Fibroblast of skin of abdomen (primary cell): ENCODE results near the gene LZIC.

Source experiments
- DNase-seq: peaks from one replicate; pipeline ENCODE4 v3.0.0-alpha.2; 2013

The LZIC gene

DNA sequence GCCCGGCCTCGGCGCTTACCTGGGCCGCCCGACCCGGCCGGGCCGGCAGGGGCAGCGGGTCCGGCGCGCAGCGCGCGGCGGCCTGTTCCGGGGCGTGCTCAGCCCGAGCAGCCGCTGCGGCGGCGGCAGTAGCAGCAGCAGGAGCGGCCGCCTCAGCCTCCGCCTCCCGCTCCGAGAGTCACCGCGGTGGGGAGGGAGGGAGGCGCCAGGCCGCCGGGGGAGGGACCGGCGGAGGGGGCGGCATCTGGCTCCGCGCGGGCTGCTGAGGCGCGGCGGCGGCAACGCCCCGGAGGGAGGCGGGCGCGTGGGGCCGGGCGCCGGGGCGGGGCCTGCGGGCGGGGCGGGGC lies 33.1 kb downstream of the LZIC start, which contains the start of gene CTNNBIP1:
Gene CTNNBIP1 (minus strand): TSS at position 194 of the 347 bp plus-strand sequence. CDS start 38,205 bp downstream, outside the sequence.
- DNase-seq, result no peak

DNA sequence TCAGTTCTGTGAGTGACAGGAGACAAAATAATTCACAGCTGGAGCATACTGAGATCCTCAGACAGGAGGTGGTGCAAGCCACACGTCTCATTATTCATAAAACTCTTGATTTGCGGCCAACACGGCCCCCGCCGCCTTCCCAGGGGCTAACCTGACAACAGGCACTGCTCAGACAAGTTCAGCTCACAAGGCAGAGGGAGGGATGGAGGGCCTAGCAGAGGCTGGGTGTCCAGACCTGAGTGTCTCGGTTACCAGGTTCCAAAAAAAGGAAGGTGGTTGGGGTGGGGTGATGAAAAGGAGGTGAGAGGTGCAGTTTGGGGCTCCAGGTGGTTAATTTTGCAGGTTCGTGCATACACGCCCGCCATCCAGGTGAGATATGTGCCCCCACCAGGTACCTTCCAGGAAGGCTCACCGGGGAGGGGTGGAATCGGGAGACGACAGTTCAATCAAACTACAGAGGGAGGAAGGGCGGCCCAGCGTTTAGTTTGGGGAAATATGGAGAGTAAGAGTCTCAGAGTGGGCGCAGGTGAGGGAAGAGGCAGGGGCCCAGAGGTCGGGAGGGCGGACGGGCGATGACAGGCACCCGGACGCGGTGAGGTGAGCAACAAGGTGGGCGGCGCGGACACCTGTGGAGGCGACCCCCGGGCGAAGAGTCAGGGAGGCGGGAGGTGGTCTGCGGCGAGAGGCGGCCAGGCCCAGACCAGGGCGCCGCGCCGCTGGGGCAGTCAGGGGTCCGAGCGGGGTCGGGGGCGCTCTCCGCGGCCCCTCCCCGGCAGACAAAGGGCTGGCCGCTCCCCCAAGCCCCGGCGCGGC lies 33.8 kb downstream of the LZIC start:
- no peak for DNase-seq

DNA sequence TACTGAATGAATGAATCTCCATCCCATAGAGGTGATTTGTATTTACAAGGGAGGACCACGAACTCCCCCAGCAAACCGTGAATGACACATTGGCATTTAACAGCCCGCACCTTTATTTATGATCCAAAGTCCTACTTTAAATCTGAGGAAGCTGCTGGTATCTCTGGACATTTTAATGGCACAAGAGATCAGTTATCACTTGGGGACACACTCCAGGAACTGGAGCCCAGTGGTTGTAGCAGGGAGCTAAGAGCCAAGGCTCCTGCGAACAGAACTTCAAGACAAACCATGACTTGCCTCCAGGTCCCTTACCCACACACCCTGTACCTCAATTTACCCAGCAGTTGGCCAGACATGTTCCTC lies 34.3 kb downstream of the LZIC start:
- no peak for DNase-seq

DNA sequence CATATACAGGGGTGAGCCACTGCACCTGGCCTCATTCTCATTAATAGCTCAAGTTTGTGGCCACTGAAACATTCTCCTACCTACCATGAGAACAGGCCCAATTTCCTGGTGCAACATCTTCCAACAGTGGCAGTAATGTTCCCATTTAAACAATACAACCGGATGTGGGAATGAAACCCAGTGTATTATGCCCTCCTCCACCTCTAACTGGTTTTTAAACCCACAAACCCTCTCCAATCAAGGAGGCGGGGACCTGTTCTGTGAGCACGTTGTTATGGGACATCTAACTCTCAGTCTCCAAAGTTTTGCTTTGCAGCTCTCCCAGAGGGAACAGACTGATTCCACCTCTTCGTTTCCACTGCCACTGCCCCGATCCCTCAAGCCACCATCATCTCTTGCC lies 35.8 kb downstream of the LZIC start:
- no peak for DNase-seq

DNA sequence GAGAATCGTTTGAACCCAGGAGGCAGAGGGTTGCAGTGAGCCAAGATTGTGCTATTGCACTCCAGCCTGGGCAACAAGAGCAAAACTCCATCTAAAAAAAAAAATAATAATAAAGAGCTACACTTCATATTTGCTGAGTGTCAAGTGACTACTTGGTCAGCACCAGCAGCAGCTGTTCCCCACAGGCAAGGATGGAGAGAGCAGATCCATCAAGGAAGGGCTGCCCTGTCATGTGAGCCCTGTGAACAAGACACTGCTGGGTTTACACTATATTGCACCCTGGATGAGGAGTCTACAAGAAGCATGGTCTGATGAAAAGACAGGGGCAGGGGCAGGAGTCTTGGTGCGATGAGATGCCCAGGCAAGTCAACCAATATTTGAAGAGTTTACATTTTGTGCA lies 36.7 kb downstream of the LZIC start:
- DNase-seq, result no peak

DNA sequence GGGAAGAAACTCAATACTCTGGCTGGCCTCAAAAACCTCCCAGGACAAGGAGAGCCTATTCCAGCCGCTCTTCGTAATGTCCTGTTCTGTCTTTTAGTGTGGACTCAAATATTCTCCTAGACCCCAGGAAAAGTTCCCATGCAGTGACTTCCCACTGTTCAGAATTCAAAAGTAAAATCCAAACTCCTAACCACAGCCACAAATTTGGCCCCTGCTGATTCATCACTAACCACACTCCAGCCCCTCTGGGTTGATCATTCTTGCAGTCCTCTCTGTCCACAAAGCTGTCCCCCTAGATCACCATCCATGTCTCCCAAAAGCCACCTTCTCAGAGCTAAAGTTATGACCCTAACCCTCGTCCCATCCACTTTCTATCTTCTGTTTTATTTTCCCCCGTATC lies 38.2 kb downstream of the LZIC start:
- peak; percentile 56 for DNase-seq

DNA sequence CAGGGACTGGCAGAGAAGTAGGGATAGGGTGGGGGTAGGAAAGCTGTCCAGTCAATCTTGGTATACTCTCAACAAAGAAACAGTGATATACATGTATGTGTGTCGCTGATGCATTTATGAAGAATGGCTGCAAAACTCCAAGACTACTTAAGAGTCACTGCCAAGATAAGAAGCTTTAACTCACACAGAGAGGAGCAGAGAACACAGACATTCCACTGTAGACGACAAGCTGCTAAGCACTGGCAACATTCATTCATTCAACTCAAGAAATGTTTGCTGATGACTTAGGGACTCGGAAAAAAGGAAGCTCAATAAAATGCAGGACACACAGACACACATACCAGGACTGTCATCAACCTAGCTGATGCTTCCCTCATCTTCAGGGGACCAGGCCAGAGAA lies 38.6 kb downstream of the LZIC start:
- peak; percentile 53 for DNase-seq

DNA sequence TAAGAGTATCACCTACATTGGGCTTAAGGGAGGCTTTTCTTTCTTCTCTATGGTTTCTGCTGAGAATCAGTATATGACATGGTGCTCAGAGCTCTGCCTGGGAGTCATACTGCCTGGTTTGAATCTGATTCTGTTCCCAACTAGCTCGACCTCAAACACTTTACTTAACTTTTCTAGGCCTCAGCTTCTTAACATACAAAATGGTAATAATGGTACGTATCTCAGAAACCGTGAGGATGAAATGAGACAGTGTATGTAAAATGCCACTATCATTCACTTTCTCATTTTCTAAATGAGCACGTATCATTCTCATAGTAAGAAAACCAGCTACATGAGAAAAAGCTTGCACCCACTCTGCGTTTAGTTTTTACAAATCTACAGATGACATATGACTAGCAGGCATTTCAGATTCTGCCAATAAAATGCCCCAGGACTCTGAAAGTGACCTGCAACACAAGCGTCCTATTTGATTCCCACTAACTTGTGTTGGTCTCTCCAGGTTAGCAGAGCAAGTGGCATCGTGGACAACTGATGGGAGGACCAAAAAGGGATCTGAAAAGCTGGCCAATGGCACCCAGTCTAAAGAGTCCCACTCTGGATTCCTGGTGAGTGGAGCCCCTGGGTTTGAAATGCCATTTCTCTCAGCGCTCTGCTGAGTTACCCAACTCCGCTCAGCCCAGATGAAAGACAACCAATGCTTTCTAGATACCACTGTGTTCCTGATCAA lies 39.2 kb downstream of the LZIC start:
- DNase-seq, result no peak

DNA sequence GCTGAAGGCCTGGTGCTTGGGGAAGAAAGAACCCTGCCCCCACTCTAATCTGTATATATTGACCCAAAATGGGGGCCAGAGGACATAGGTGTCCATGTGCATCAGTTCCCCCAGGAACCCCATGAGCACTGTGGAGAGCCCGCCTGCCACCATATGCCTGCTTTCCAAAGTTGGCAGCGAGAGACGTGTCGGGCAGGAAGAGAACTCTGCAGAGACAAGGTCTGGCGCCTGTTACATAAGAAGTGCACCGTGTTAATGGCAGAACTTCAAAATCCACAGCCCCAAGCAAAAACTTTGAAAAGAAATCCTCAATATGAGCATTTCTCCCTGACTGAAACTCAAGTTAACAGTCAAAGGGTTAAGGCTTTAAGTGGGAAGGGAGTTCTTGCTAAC lies 41.1 kb downstream of the LZIC start:
- DNase-seq, result no peak

DNA sequence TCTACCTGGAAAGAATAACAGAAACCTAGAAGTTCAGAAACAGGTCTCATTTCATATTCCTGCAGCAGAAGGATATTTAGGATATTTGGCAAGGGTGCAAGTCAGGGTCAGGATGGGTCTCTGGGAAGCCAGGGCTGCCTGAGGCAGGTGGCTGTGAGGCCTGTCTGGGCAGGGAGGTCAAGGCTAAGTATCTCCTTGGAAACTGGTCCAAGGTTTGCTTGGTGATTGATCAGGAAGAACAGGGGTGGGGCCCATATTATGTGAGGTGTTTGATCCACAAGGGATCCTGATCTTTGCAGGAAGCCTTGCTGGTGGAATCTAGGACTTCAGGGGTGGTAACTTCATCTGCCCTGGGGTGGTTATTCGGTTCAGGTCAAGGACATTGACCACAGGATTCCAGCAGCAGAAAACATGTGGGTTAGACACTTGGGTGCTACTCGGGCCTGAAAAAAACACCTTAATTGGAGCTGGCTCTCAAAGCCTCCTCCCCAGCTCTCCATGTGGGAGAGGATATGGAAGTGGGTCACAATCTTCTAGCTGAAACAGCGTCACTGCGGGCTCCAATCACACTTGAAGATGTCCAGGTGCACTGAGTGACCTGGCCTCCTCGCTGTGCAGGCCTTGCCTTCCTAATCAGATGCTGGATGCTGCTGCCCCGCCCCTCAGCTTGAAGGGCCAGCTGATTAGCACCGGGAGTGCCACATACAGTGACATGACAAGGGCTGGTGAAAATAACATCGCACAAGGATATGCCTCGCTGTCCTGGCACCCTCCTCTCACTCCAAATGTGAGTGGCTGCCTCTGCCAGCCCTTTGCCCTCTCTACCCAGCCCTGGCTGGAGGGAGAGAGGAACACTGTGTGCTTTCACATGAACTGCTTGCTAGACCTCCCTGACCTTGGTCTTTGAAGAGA lies 41.8 kb downstream of the LZIC start:
- DNase-seq, result no peak

DNA sequence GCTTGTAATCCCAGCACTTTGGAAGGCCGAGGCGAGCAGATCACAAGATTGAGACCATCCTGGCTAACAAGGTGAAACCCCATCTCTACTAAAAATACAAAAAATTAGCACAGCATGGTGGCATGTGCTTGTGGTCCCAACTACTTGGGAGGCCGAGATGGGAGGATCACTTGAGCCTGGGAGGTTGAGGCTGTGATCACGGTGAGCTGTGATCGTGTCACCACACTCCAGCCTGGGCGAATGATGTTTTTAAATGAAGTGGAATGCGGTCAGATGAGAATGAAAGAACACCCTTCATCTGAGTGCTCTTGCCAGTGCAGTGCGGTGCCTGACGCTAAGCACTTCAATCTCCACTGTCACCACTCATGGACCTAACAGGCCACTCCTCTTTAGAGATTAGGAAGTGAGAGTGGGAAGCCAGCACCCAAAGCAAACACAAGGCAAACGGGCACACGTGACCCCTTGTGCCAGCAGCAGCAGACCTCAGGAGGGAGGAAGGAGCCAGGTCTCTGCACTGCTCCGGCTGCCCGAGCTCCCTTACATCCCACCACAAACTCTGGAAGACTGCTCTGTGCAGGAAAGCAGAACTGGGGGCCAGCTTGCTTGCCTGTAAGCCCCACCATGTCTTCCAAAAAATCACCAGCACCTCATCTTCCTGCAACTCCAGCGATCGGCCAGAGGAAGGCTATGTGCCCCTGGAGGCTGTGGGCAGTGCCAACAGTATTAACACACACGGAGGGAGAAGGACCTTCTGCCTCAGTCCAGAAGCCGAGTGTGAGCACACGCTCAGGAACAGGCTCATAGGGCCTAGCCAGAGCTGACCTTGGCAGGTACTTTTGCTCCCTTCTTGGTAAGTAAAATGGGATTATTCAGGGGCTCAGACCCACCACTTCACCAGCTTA lies 42.8 kb downstream of the LZIC start:
- DNase-seq, result no peak

DNA sequence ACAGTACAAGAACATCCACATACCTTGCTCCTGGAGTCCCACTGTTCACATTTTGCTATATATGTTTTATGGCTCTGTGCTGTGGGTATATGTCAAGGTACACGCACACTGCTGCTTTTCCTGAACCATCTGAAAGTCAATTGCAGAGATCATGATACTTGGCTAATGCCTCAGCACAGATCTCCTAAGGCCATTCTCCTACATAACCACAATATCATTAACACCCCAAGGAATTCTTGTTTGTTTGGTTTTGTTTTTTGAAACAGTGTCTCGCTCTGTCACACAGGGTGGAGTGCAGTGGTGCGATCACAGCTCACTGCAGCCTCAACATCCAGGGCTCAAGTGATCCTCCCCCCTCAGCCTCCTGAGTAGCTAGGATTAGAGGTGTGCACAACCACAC lies 49.1 kb downstream of the LZIC start:
- no peak for DNase-seq

DNA sequence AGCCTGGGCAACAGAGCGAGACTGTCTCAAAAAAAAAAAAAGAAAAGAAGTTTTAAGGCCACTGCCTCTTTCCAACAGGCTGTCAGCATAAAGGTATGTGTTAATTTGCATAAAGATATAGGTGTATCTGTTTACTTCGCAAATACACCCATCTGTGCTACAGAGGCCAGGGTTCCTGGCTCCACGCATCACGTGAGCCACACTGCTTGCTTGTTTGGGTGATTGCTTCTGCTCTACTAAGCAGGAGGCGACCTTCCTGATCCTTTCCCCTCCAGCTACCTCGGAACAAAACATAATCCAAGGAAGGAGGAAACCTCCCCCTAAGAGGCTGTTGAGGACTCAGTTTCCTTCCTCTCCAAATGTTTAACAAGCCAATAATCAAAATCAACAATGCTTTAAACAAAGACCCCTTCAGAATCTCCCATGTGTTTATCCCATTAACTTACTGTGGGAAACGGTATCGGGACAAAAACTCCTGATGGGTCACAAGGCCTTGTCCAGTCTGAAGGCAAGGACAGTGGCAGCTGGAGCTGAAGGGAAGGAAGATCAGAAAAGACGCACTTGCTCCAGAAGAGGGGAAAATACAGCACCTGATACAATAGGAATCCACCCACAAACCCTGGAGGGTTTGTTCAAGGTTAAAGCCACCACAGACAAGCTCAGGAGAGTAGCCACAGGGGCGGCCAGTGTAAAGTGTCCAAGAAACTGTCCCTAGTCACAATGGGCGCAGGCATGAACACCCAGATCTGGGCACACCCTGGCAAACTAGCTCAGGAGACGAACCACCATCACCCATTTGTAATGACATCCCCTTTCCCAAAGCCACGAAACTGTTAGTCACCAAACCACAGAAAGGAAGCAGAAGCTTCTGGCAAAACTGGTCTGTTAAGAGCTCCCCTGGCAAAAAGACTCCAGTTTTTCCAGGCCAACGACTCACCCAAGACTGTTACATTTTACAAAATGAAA lies 50.3 kb downstream of the LZIC start:
- peak; percentile 79 for DNase-seq

DNA sequence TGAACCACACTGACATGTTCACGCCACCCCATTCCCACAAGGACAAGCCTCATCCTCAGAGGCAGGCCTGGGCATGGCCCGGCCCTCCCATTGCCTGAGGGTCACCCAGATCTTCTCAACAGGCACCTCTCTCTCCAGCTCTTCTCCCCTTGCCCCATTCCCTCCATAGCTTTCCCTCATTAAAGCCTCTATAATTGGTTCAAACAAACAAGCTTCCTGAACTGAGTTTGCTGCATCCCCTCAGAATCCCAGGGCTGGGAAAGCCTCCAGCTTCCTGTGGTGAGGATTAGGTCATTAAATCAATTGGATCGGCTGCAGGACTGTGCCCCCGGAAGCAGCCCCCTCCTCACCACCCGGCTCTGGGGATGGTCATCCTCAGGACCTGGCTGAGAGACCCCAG lies 52.0 kb downstream of the LZIC start:
- DNase-seq, result peak; percentile 36

DNA sequence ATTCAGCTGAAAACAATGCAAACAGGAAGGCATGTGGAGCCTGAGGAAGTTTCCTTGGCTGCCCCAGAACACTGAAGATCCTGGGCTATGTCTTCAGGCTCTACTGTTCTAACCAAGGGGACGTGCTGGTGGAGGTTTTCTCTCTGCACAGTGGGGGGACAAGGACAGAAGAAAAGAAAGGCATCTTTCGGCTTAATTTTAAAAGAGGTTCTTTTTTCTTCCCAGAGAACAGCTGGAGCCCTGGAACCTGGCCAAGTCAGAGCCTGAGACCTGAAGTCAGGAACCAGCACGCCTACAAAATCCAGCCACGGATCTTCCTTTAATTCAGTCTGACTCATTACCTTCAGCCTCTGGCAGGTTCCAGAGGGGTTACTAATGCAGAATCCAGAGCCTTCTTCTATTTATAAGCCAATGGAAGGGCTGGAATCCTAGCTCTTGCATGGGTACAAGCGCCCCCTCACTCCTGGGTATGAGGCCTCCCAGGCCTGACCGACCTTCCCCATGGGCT lies 52.9 kb downstream of the LZIC start:
- peak; percentile 95 for DNase-seq

DNA sequence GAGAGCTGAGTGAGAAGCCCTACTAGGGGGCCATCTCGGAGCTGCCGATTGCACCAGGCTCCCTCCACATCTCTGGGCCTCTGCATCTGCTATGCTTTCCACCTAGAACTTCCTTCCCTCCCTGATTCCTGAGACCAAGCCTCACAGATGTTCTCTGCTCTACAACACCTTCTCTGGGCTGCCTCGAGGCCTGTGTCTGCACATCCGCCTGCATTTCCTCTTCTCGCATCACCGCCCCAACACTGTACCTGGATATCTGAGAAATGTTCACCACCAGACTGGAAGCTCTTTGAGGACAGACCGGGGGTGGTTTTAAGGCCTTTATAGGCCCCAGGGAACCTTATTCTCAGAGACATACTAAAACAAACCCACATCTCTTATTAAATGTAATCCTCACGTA lies 53.8 kb downstream of the LZIC start:
- DNase-seq, result no peak

DNA sequence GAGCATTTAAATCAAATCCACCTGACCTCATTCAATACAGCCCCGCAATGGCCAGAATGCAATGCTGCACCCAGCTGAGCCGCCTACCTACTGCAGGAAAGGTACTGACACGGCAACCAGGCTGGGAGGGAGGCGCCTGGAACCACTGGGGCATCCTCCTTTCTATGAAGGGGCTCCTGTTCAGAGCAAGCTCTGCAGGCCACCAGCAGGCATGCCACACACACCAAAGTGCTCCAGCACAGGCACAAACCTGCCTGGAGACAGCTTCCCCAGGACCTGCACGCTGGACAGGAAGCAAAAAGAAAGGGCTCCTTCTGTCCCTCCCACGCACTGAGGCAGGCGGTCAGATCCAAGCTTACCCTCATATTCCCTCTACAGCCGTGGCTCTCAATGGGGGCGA lies 54.3 kb downstream of the LZIC start:
- DNase-seq, result no peak

DNA sequence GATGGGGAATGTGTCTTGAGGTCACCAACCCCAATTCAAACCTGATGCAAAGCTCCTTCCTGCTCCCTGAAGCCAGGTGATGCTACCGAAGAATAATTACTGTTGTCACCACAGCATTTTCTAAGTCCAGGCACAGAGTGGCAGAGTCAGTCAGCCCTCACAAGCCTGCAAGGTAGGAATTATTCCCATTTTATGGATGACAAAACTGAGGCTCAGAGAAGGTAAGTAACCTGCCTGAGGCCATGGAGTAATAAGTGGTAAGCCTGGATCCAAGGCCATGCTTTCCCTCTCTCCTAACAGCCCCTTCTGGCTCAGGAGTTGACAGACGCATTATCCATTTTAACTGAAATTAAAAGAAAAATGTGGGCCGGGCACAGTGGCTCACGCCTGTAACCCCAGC lies 56.1 kb downstream of the LZIC start:
- no peak for DNase-seq

DNA sequence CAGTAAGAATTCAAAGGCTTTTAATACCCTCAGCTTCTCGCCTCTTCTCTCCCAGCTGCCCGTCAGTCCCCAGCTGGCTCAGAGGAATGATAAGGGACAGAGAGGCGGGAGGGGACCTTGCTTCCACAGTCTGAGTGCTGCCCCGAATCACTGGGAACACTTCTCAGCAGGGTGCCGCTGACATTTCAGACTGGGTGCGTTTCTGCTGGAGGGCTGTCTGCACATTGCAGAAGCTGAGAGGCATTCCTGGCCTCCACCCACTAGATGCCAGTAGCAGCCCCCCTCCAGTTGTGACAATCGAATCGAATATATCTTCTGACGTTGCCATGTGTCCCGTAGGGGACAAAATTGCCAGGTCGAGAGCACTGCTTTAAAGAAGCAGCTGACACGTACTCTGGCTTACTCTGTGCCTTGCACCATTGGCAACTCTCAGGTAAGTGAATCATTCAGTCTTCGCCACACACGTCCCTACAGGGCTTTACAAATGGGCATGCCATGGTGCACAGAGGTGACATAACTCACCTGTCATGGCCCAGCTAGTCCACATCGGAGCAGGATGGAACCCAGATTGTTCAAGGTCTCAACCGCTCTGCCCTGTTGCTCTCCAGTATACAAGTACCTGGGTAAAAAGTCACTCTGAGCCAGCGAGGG lies 57.0 kb downstream of the LZIC start:
- no peak for DNase-seq

DNA sequence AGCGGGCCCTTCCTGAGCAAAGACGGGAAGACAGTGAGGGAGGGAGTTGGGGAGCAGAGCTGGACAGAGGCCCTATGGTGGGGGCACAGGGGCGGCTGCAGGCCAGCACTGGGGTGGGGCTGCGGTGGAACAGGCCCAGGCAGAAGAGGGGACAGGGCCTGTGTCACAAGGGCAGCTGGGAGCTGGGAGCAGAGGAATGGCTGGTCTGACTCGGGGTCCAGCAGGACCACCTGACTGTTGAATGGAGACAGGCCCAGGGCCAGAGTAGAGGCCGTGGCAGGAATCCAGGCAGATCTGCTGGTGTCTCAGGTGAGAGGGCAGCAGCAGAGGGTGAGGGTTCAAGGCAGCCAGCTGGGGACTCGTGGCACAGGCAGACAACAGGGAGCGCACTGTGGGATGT lies 58.4 kb downstream of the LZIC start:
- DNase-seq, result no peak
